GM21717 (cell line): ENCODE data around the gene LATS1.
"Not testable (repeated sequence)": the region's sequence is repeated elsewhere in the genome, so short reads cannot be mapped to it uniquely, and the experiment has no call there.

Experiments
- ATAC-seq: cut with Tn5 transposase; IDR thresholded peaks from one replicate; pipeline ENCODE4 v1.9.1; 2021; ENCODE audit warnings: mild to moderate bottlenecking, moderate library complexity; ENCODE audit not compliant: unreplicated experiment

The LATS1 gene

DNA sequence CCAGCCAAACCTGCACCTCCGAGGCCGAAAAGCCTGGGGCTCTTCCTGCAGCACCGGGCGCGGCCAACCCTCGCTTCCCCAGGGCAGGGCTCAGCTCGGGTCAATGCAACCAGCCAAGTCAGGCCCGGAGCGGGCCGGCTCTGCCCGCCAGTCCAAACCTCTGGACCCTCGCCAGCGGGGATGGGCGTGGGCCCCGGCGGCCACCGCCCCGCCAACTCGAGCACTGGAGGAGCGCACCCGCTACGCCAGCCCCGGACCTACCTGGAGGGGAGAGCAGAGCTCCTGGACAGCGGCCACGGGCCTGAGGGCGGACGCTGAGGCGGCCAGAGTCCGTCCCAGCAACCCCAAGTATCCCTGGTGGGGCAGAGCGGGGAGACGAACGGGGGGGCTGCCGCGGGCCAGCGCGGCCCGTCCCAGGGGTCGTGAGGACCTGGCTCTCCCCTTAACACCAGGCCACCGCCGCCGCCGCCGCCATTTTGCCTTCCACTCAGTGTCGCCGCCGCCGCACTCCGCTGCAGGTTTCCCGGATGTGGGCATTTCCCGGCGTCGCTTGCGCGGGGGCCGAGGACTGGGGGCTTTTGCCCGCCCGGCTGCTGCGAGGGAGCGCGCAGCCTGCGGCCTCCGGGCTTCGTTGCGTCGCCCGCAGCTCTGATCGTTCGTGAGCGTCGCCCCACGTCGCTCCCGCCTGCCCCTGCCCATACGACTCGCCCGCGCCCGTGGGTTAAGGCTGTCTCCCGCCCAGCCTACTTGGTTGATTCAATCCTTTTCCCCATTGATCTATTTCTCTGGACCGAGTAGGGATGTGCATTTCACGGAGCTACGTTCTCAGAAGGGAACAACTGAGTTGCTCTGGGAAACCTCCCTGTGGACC is at the start of gene LATS1:
Gene LATS1, minus strand, starts transcription at position 514 of the 871 bp plus-strand sequence. CDS start 15,975 bp downstream, outside the sequence.
- ATAC-seq = peak; percentile 89

DNA sequence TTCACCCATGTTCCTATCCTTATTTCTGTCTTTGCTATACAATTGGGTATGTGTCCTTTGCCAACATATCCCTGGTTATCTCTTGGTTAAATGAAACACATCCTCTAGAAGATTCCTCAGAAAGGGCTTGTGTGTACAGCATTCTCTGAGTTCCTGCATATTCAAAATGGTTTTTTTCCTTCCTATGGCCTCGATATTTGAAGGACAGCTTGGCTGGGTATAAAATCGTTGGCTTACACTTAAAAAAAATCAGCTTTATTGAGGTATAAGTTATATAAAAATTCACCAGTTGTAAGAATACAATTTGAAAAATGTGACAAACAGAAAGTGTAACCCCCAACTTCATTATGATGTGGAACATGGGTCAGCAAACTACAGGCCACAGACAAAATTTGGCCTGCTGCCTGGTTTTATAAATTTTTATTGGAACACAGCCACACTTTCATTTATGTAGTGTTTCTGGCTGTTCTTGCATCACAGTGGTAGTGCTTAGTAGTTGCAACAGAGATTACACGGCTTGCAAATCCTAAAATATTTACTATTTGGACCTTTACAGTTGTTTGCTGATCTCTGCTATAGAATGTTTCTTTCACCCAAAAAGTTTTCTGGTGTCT is 48.4 kb upstream of the LATS1 start:
- no peak for ATAC-seq

DNA sequence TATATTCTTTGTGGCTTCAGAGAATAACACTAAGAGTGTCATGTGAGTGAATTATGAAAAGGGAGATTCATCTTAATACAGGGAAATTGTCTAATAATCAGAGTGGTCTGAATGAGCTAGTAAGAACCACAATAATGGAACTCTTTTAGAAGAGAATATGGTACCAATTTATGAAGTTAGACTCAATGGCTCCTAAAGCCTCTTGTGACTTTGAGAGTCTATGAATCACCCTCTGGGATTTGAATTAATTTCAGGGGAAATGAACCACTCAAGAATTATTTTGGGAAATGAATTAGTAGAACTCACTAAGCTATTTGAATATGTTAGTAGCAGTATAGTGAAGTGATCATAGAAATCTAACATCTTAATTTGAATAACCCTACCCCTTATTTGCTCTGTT is 46.0 kb upstream of the LATS1 start:
- no peak for ATAC-seq

DNA sequence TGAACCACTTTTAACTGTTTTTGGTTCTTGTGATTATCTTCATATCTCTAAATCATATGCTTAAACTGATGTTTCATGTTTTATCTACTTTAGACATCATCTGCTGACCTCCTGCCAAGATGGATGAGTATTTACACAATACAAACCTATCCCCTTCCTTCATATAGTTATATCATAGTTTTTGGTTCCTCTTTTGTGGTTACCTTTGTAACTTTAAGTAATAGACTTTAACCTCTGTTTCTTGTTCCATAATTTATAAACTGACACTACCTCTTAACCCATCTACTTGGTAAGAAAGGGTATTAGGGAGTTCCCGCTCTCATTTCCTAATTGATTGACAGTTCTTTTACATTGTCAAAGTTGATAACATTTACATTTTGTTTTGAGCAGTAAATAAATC is 43.5 kb upstream of the LATS1 start:
- peak; percentile 91 for ATAC-seq

DNA sequence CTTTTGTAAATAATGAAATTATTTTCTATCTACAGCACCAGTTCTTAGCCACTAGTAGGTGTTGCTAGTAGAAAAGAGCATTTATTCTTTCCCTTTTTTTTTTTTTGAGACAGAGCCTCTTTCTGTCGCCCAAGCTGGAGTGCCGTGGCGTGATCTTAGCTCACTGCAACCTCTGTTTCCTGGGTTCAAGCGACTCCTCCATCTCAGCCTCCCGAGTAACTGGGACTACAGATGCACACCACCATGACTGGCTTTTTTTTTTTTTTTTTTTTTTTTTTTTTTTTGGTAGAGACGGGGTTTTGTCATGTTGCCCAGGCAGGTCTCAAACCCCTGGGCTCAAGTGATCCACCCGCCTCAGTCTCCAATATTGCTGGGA is 38.3 kb upstream of the LATS1 start:
- no peak for ATAC-seq

- peak; percentile 58 for ATAC-seq
Measured at GRCh38 chr6:149755300-149756260, 37.7 kb upstream of the LATS1 start.

- no peak for ATAC-seq
Measured at GRCh38 chr6:149754548-149754947, 36.6 kb upstream of the LATS1 start.

DNA sequence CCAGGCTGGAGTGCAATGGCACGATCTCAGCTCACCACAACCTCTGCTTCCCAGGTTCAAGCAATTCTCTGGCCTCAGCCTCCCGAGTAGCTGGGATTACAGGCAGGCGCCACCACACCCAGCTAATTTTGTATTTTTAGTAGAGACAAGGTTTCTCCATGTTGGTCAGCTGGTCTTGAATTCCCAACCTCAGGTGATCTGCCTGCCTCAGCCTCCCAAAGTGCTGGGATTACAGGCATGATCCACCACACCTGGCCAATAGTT is 35.4 kb upstream of the LATS1 start:
- not testable (repeated sequence) for ATAC-seq

GRCh38 chr6:149752600-149753373 is 34.9 kb upstream of the LATS1 start:
- ATAC-seq = no peak

DNA sequence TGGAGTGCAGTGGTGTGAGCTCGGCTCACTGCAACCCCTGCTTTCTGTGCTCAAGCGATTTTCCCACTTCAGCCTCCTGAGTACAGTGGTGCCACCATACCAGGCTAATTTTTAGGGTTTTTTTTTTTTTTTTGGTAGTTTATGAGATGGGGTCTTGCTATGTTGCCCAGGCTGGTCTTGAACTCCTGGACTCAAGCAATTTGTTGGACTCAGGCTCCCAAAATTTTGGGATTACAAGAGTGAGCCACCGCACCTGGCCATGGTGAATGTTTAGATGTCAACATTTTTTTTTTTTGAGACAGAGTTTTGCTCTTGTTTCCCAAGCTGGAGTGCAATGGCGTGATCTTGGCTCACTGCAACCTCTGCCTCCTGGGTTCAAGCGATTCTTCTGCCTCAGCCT is 34.0 kb upstream of the LATS1 start:
- ATAC-seq = not testable (repeated sequence)

DNA sequence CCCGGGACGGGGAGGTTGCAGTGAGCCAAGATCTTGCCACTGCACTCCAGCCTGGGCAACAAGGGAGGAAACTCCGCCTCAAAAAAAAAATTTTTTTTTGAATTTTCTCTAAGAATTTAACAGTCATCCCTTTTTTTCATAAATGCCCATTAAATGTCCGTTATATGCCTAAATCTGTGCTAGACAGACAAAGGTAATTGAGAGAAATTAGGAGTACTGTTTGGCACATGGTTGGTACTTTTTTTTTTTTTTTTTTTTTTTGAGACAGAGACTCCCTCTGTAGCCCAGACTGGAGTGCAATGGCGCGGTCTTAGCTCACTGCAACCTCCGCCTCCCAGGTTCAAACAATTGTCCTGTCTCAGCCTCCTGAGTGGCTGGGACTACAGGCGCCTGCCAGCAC is 33.3 kb upstream of the LATS1 start:
- no peak for ATAC-seq

- ATAC-seq = peak; percentile 41
Measured at GRCh38 chr6:149750136-149750609, 32.3 kb upstream of the LATS1 start.

GRCh38 chr6:149749594-149750135 is 31.8 kb upstream of the LATS1 start, which contains the start of gene PCMT1:
Gene PCMT1, plus strand, starts transcription at chr6:149749741. Its CDS starts 161 bp downstream, at chr6:149749902.
- peak; percentile 80 for ATAC-seq

- peak; percentile 7 for ATAC-seq
Measured at GRCh38 chr6:149749082-149749593, 31.2 kb upstream of the LATS1 start.

- peak; percentile 61 for ATAC-seq
Measured at GRCh38 chr6:149746147-149746946, 28.4 kb upstream of the LATS1 start, which contains the start of gene NUP43. Gene NUP43, minus strand, starts transcription at chr6:149746529. Its CDS starts 34 bp downstream, at chr6:149746495.

DNA sequence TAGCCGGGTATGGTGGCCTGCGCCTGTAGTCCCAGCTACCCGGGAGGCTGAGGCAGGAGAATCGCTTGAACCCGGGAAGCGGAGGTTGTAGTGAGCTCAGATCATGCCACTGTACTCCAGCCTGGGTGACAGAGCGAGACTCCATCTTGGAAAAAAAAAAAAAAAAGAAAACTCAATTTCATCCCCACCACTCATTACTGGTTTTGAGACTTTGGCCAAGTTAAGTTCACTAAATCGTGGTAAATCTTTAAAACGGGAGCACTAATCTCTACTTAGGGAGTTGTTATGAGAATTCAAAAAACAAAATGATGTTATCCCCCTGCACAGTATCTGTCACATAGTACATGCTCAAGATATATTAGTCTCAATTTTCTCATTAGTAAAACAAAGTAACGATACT is 27.4 kb upstream of the LATS1 start:
- not testable (repeated sequence) for ATAC-seq

DNA sequence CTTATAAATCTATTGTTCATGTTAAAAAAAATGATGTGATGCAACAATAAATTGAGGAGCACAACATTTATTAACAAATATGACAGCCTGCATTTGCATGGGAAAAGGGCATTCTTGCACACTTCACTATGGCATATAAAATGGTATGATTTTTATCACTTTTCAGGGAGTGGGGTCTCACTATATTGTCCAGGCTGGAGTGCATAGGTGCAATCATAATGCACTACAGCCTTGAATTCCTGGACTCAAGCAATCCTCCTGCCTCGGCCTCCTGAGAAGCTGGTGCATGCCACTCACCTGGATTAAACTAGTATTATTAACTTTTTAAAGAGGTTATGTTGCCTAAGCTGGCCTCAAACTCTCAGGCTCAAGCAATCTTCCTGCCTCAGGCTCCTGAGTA is 17.0 kb upstream of the LATS1 start:
- no peak for ATAC-seq

GRCh38 chr6:149733089-149733720 is 15.3 kb upstream of the LATS1 start:
- ATAC-seq = no peak
